OCI-LY3 (cell line): ENCODE measurements around the gene NDFIP1.

ENCODE experiments used
- H2AFZ ChIP-seq: fragments of 200-600, 300-600 bp; shearing (Covaris generic); 2 replicates; pipeline ENCODE4 v1.6.0; 2014; ENCODE audit warnings: antibody characterized with exemption, low read depth, low read length
- H3K27ac ChIP-seq: fragments of 200-600, 300-600 bp; sonication (generic); 2 replicates; pipeline ENCODE4 v1.5.1; 2014; ENCODE audit warnings: mild to moderate bottlenecking, low read length, moderate library complexity, mixed read lengths
- H3K27me3 ChIP-seq: fragments of 200-600, 300-600 bp; sonication (generic); 2 replicates; pipeline ENCODE4 v1.6.1; 2014; ENCODE audit warnings: low read depth, low read length, mixed read lengths
- H3K36me3 ChIP-seq: fragments of 200-600, 300-600 bp; sonication (generic); replicated peaks from 2 replicates; pipeline ENCODE3; 2014; ENCODE audit warnings: low read depth, low read length, mixed read lengths
- H3K4me1 ChIP-seq: fragments of 300-600, 200-600 bp; sonication (generic); 2 replicates; pipeline ENCODE4 v1.6.1; 2014; ENCODE audit warnings: low read length, mixed read lengths
- H3K4me2 ChIP-seq: fragments of 200-600, 300-600 bp; sonication (generic); 2 replicates; pipeline ENCODE4 v1.6.1; 2014; ENCODE audit warnings: low read length, mixed read lengths
- H3K4me3 ChIP-seq: fragments of 300-600, 200-600 bp; sonication (generic); 2 replicates; pipeline ENCODE4 v1.5.1; 2014; ENCODE audit warnings: antibody characterized with exemption, mild to moderate bottlenecking, low read length, moderate library complexity
- H3K79me2 ChIP-seq: fragments of 300-600, 200-600 bp; shearing (Covaris generic); 2 replicates; pipeline ENCODE4 v1.6.1; 2014; ENCODE audit warnings: mild to moderate bottlenecking, low read length, mixed read lengths
- H3K9ac ChIP-seq: fragments of 300-600, 200-600 bp; shearing (Covaris generic); 2 replicates; pipeline ENCODE4 v1.6.0; 2014; ENCODE audit warnings: mild to moderate bottlenecking, low read length, moderate library complexity
- H3K9me3 ChIP-seq: fragments of 200-600, 300-600 bp; shearing (Covaris generic); 2 replicates; pipeline ENCODE4 v1.6.1; 2014; ENCODE audit warnings: low read length, mixed read lengths; ENCODE audit not compliant: insufficient read depth
- H4K20me1 ChIP-seq: fragments of 200-600, 300-600 bp; sonication (generic); 2 replicates; pipeline ENCODE4 v1.6.1; 2016; ENCODE audit warnings: low read length, mixed read lengths; ENCODE audit not compliant: insufficient read depth
- EZH2phosphoT487 ChIP-seq: fragments of 200-600 bp; shearing (Covaris generic); IDR thresholded peaks from 2 replicates; pipeline ENCODE4 v1.6.1; 2018; ENCODE audit warnings: antibody characterized with exemption, mixed run types, low read depth
- TF ChIP-seq, protein P1 (sequence below): fragments of 200-600, 300-600 bp; sonication (generic); IDR thresholded peaks from 2 replicates; pipeline ENCODE4 v1.5.1; 2014; ENCODE audit warnings: antibody characterized with exemption, low read length, low read depth

Gene NDFIP1

DNA sequence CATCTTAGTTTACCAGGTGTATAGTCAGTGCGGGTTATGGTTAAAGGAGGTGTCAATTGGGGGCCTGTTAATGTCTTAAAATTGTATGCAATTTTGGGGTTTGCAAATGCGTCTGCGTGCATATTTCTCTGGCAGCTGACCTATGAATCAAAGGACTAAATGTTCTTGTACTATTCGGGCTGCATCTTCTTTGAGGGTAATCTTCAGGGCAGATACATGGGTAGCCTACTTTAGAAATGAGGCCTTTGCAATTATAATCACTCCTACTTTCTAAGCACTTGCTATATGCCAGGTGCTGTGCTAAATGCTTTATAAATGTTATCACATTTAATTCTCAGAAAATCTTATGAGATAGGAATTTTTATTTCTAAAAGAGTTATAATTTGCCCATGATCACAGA, 58.2 kb downstream of the NDFIP1 start:
- H3K36me3 ChIP-seq: no peaks in the 10 kb centered on the region
- H3K27me3 ChIP-seq: no peaks in the 10 kb centered on the region
- H3K9ac ChIP-seq: no peak overlapping the region
- no peaks in the 10 kb centered on the region for H4K20me1 ChIP-seq
- TF ChIP-seq EZH2phosphoT487: no peak
- TF ChIP-seq, protein P1, sequence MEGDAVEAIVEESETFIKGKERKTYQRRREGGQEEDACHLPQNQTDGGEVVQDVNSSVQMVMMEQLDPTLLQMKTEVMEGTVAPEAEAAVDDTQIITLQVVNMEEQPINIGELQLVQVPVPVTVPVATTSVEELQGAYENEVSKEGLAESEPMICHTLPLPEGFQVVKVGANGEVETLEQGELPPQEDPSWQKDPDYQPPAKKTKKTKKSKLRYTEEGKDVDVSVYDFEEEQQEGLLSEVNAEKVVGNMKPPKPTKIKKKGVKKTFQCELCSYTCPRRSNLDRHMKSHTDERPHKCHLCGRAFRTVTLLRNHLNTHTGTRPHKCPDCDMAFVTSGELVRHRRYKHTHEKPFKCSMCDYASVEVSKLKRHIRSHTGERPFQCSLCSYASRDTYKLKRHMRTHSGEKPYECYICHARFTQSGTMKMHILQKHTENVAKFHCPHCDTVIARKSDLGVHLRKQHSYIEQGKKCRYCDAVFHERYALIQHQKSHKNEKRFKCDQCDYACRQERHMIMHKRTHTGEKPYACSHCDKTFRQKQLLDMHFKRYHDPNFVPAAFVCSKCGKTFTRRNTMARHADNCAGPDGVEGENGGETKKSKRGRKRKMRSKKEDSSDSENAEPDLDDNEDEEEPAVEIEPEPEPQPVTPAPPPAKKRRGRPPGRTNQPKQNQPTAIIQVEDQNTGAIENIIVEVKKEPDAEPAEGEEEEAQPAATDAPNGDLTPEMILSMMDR: no peak
- no peaks in the 10 kb centered on the region for H3K4me1 ChIP-seq
- H3K4me3 ChIP-seq: no peak overlapping the region
- no peaks in the 10 kb centered on the region for H3K79me2 ChIP-seq
- no peak overlapping the region for H2AFZ ChIP-seq
- no peak overlapping the region for H3K27ac ChIP-seq
- no peaks in the 10 kb centered on the region for H3K9me3 ChIP-seq
- no peak overlapping the region for H3K4me2 ChIP-seq

DNA sequence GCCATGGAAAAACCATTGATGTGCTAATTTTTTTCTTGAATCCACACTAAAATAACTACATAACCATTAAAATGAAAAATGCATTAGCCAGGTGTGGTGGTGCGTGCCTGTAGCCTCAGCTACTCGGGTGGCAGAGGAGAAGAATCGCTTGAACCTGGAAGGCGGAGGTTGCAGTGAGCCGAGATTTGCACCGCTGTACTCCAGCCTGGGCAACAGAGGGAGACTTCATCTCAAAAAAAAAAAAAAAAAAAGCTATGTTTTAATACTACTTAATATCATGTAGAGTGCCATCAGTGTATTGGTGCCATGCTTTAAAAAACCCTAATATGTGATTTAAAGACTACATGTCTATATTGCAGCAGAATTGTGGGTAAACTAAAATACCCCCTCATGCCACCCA, 58.9 kb downstream of the NDFIP1 start:
- Histone ChIP-seq H3K27me3 (no peaks in the 10 kb centered on the region), H3K36me3 (no peaks in the 10 kb centered on the region), H3K27ac (no peak overlapping the region), H4K20me1 (no peaks in the 10 kb centered on the region), H3K9me3 (no peaks in the 10 kb centered on the region), H2AFZ (no peak overlapping the region), H3K4me3 (no peak overlapping the region), H3K9ac (no peak overlapping the region), H3K4me2 (no peak overlapping the region), H3K4me1 (no peaks in the 10 kb centered on the region), H3K79me2 (no peaks in the 10 kb centered on the region)
- TF ChIP-seq, protein P1: no peak
- no peak for TF ChIP-seq EZH2phosphoT487

DNA sequence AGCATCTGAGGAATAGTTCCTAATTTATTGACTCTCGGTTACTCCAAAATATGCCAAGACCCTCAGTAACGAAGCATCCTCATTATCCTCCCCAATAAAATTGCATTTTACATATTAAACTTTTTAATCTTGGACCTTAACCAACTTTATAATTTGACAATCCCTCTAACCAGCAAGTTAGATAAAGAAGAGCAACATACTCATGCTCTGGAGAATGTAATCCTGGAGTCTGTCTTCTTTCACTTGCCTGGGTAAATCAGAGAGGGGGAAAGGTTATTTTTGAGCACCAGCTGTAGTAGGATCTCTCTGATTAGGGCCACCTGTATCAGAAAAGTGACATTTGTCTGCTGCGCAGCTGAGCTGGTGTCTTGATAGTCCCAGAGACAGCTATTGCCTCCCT, 59.8 kb downstream of the NDFIP1 start:
- H3K4me3 ChIP-seq: no peak overlapping the region
- no peaks in the 10 kb centered on the region for H3K27me3 ChIP-seq
- no peaks in the 10 kb centered on the region for H4K20me1 ChIP-seq
- no peaks in the 10 kb centered on the region for H3K9me3 ChIP-seq
- H3K36me3 ChIP-seq: no peaks in the 10 kb centered on the region
- H2AFZ ChIP-seq: no peak overlapping the region
- no peak for TF ChIP-seq EZH2phosphoT487
- TF ChIP-seq, protein P1: no peak
- H3K4me1 ChIP-seq: no peaks in the 10 kb centered on the region
- no peak overlapping the region for H3K27ac ChIP-seq
- no peaks in the 10 kb centered on the region for H3K79me2 ChIP-seq
- no peak overlapping the region for H3K4me2 ChIP-seq
- H3K9ac ChIP-seq: no peak overlapping the region

DNA sequence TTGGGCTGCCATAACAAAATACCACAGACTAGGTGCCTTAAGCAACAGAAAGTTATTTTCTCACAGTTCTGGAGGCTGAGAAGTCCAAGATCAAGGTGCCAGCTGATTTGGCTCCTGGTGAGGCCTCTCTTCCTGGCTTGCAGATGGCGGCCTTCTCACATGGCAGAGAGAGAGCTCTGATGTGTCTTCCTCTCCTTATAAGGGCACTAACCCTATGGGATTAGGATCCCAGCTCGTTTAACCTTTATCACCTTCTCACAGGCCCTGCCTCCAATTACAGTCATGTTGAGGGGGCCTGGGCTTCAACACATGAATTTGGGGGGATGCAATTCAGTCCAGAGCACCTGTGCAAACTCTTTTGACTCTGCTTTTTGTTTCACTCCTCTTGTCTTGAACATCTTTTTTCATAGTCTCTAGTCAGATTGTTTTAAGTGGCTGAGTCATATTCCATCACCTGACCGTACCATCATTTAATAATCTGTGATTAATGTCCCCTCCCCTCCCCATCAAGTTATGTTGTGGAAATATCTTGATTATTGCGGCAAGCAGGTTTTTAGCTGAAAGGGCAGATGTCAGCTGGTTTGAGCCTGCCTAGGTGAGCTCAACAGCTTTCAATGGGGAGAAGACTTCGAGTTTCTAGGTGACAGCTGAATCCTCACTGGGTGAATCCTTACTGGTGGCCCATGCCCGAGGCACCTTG, 61.8 kb downstream of the NDFIP1 start:
- TF ChIP-seq, protein P1: no peak
- TF ChIP-seq EZH2phosphoT487: no peak
- no peak overlapping the region for H3K4me3 ChIP-seq
- H3K79me2 ChIP-seq: no peaks in the 10 kb centered on the region
- H3K4me2 ChIP-seq: no peak overlapping the region
- no peaks in the 10 kb centered on the region for H3K9me3 ChIP-seq
- no peak overlapping the region for H3K9ac ChIP-seq
- no peaks in the 10 kb centered on the region for H3K4me1 ChIP-seq
- no peak overlapping the region for H3K27ac ChIP-seq
- no peaks in the 10 kb centered on the region for H3K36me3 ChIP-seq
- no peaks in the 10 kb centered on the region for H4K20me1 ChIP-seq
- H3K27me3 ChIP-seq: no peaks in the 10 kb centered on the region
- H2AFZ ChIP-seq: no peak overlapping the region
